ENCODE results near the gene JHY.

DNA sequence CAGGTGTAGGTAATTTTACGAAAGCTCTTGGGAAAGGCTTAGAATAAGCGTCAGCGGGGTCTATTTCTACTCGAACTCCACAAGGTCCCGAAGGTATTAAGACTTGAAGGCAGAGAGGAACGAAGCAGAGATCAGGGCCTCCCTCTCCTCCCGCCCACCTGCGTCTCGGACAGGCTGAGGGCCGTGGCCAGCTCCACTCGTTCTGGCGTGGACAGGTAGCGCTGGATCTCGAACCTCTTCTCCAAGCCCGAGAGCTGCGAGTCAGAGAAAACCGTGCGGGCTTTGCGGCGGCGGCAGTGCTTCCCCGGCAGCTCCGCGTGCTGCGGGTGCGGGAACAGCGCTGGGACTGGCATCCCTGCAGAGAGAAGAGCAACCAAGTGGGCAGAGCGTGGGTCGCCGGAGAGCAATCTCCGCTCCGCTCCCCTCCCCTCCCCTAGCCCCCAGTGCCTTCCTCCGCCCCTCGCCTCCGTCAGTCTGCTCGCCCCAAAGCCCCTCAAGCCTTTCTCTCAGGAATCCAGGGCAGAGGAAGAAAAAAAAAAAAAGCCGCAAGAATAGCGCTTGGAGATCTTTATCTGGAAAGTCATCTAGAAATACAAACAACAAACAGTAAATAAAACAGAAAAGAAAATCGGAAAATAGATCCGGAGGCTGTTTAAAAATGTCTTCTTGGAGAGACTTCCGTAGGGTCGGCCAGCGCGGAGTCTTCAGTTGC is 96.7 kb downstream of the JHY start:
- TF ChIP-seq, protein P1, sequence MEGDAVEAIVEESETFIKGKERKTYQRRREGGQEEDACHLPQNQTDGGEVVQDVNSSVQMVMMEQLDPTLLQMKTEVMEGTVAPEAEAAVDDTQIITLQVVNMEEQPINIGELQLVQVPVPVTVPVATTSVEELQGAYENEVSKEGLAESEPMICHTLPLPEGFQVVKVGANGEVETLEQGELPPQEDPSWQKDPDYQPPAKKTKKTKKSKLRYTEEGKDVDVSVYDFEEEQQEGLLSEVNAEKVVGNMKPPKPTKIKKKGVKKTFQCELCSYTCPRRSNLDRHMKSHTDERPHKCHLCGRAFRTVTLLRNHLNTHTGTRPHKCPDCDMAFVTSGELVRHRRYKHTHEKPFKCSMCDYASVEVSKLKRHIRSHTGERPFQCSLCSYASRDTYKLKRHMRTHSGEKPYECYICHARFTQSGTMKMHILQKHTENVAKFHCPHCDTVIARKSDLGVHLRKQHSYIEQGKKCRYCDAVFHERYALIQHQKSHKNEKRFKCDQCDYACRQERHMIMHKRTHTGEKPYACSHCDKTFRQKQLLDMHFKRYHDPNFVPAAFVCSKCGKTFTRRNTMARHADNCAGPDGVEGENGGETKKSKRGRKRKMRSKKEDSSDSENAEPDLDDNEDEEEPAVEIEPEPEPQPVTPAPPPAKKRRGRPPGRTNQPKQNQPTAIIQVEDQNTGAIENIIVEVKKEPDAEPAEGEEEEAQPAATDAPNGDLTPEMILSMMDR (IDR thresholded peaks at IDR 0.05): no peak
- TF ChIP-seq EP300 (IDR thresholded peaks at IDR 0.05): no peak
